Measurements from ENCODE around the gene ERP27. TPM values are rescaled to one million over a fixed set of nuclear protein-coding genes. Genes with fewer than 3 reads are reported as not detected.
A peak's percentile ranks its signal among the peaks of the same experiment; 100 is the strongest.

ERP27 gene
- polyA plus RNA-seq, 1 donor (not counting 4 experiments of a cell fraction or from before 2014, with no cell fraction given) = 0.18 TPM

- peaks cover 13% of the 10 kb centered on the region for H3K4me1 ChIP-seq (ENCODE audit: control insufficient read depth, extremely low read depth, insufficient read depth, low read length)
- H3K9me3 ChIP-seq (ENCODE audit: control insufficient read depth, low read depth, low read length) = no peaks in the 10 kb centered on the region
- peak overlapping the region; percentile 62 for H2AFZ ChIP-seq (ENCODE audit: control insufficient read depth, low read length)
- H3K9ac ChIP-seq (ENCODE audit: control insufficient read depth, extremely low read depth, insufficient read depth, low read length) = no peak overlapping the region
- H3K4me3 ChIP-seq (ENCODE audit: control insufficient read depth in 2 of 3, extremely low read depth in 1 of 3, insufficient read depth in 2 of 3, low read depth in 1 of 3, low read length in 3 of 3) = peak overlapping the region; percentile 8 to 22 (median 19)
- peak overlapping the region; percentile 73 for H3K4me2 ChIP-seq (ENCODE audit: control insufficient read depth, extremely low read depth, insufficient read depth, low read depth, low read length)
- no peak for TF ChIP-seq EZH2 (IDR thresholded peaks at IDR 0.05; ENCODE audit: low read length)
- no peak for TF ChIP-seq CTCF (optimal IDR thresholded peaks at IDR 0.05 in 1 of 3, IDR thresholded peaks at IDR 0.05 in 1 of 3, conservative IDR thresholded peaks at IDR 0.05 in 1 of 3; ENCODE audit: extremely low read depth in 1 of 3, insufficient read depth in 2 of 3, low read length in 3 of 3)
- no peaks in the 10 kb centered on the region for H4K20me1 ChIP-seq (ENCODE audit: control insufficient read depth, extremely low read depth, insufficient read depth, low read length)
- no peaks in the 10 kb centered on the region for H3K27me3 ChIP-seq (ENCODE audit: control insufficient read depth, extremely low read depth, insufficient read depth, low read length)
- H3K79me2 ChIP-seq (ENCODE audit: control insufficient read depth, insufficient read depth, low read length) = no peaks in the 10 kb centered on the region
- no peaks in the 10 kb centered on the region for H3K9me1 ChIP-seq (ENCODE audit: control insufficient read depth, extremely low read depth, insufficient read depth, low read length)
- H3K36me3 ChIP-seq (ENCODE audit: control insufficient read depth in 2 of 2, extremely low read depth in 1 of 2, insufficient read depth in 2 of 2, low read length in 2 of 2) = no peaks in the 10 kb centered on the region
- H3K27ac ChIP-seq (ENCODE audit: control insufficient read depth, insufficient read depth, low read length) = no peak overlapping the region
- no peak for FAIRE-seq
- no peak for DNase-seq (ENCODE audit: low read depth, low spot score)
- dilution Hi-C loops (cut with MboI; ENCODE audit: extremely low pct_ligation_motif_present, low sequenced_read_pairs) = no loop called here
These were observed 9.4 kb downstream of the ERP27 start for GRCh38 chr12:14928931-14929330.

- dilution Hi-C loops (cut with MboI; ENCODE audit: extremely low pct_ligation_motif_present, low sequenced_read_pairs) = no loop called here
- TF ChIP-seq EZH2 (IDR thresholded peaks at IDR 0.05; ENCODE audit: low read length) (no peak), CTCF (optimal IDR thresholded peaks at IDR 0.05 in 1 of 3, IDR thresholded peaks at IDR 0.05 in 1 of 3, conservative IDR thresholded peaks at IDR 0.05 in 1 of 3; ENCODE audit: extremely low read depth in 1 of 3, insufficient read depth in 2 of 3, low read length in 3 of 3) (no peak)
- H3K36me3 ChIP-seq (ENCODE audit: control insufficient read depth in 2 of 2, extremely low read depth in 1 of 2, insufficient read depth in 2 of 2, low read length in 2 of 2) = no peaks in the 10 kb centered on the region
- no peak overlapping the region for H3K4me3 ChIP-seq (ENCODE audit: control insufficient read depth in 2 of 3, extremely low read depth in 1 of 3, insufficient read depth in 2 of 3, low read depth in 1 of 3, low read length in 3 of 3)
- H3K4me2 ChIP-seq (ENCODE audit: control insufficient read depth, extremely low read depth, insufficient read depth, low read depth, low read length) = no peak overlapping the region
- DNase-seq (ENCODE audit: low read depth, low spot score) (no peak), FAIRE-seq (no peak)
- H3K27ac ChIP-seq (ENCODE audit: control insufficient read depth, insufficient read depth, low read length) = no peak overlapping the region
- H3K27me3 ChIP-seq (ENCODE audit: control insufficient read depth, extremely low read depth, insufficient read depth, low read length) = no peaks in the 10 kb centered on the region
- H3K9ac ChIP-seq (ENCODE audit: control insufficient read depth, extremely low read depth, insufficient read depth, low read length) = no peak overlapping the region
- no peaks in the 10 kb centered on the region for H3K79me2 ChIP-seq (ENCODE audit: control insufficient read depth, insufficient read depth, low read length)
- H3K9me1 ChIP-seq (ENCODE audit: control insufficient read depth, extremely low read depth, insufficient read depth, low read length) = no peaks in the 10 kb centered on the region
- H3K9me3 ChIP-seq (ENCODE audit: control insufficient read depth, low read depth, low read length) = no peaks in the 10 kb centered on the region
- H2AFZ ChIP-seq (ENCODE audit: control insufficient read depth, low read length) = no peak overlapping the region
- H4K20me1 ChIP-seq (ENCODE audit: control insufficient read depth, extremely low read depth, insufficient read depth, low read length) = no peaks in the 10 kb centered on the region
- H3K4me1 ChIP-seq (ENCODE audit: control insufficient read depth, extremely low read depth, insufficient read depth, low read length) = peaks cover 13% of the 10 kb centered on the region
These were observed 11.1 kb downstream of the ERP27 start for GRCh38 chr12:14927267-14927666.

Measured in keratinocyte (primary cell).